22Rv1 (cell line): ENCODE results near the gene SLC9A9.

ENCODE experiments used
- ZFX ChIP-seq: fragments of 450-650 bp; IDR thresholded peaks from 2 replicates; pipeline ENCODE4 v1.6.1; 2017; ENCODE audit warnings: antibody characterized with exemption, borderline replicate concordance
- TF ChIP-seq, protein P1 (sequence below): fragments of 450-650 bp; IDR thresholded peaks from 2 replicates; pipeline ENCODE4 v1.5.1; 2017; ENCODE audit warnings: mild to moderate bottlenecking

DNA sequence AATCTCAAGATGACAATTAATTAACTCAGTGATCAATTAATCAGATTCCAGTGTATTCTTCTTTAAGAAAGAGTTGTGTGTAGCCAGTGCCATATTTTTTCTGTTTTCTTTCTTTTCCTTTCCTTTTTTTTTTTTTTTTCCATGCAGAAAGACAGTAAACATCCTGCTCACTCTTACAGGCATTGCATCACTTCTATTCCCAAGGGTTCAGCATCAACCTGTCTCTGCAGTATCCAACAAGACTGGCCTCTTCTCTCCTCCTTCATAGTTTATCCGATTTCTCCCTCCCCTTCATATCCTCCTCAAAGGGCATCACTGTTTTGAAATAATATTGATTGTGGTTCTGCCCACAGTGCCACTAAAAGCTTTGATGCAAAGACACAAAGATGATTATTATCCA lies 17.0 kb upstream of the SLC9A9 start:
- TF ChIP-seq, protein P1, sequence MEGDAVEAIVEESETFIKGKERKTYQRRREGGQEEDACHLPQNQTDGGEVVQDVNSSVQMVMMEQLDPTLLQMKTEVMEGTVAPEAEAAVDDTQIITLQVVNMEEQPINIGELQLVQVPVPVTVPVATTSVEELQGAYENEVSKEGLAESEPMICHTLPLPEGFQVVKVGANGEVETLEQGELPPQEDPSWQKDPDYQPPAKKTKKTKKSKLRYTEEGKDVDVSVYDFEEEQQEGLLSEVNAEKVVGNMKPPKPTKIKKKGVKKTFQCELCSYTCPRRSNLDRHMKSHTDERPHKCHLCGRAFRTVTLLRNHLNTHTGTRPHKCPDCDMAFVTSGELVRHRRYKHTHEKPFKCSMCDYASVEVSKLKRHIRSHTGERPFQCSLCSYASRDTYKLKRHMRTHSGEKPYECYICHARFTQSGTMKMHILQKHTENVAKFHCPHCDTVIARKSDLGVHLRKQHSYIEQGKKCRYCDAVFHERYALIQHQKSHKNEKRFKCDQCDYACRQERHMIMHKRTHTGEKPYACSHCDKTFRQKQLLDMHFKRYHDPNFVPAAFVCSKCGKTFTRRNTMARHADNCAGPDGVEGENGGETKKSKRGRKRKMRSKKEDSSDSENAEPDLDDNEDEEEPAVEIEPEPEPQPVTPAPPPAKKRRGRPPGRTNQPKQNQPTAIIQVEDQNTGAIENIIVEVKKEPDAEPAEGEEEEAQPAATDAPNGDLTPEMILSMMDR, result no peak
- no peak for TF ChIP-seq ZFX
